ENCODE measurements around the gene FAM3A.

Gene FAM3A

DNA sequence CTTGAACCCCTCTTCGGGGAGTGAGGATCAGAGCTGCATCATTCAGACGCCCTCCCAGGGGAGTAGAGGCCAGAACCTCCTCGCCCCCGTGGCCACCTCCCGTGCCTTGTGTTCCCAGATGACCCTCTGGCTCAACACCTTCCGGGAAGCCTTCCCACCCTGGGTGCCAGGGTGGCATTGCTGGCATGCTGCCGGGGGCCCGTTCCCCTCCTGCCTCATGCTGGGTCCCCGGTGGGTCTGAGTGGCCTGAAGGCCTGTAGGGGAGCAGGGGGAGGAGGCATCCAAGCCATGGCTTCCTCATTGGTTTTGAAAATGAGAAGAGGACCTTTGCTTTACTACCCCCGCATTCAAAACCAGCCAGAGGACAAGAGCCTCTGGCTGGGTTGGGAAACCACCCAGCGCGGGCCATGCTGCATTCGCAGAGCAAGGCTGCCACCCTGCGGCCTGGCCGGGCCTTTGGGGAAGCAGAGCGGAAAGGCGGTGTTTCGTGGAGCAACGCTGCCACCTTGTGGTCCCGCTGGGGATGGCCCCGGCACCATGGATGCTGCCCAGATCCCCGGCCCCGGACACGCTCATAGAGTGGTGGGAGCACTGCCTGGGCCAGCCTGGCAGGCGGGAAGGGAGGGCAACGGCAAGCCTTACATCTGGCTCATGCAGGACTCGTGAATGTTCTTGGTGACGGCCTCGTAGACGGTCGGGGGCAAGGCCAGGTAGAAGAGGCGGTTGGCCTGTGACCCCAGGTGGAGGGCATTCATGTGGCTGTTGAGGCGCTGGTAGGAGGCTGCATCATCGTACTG lies 18.7 kb upstream of the FAM3A start:
- in situ Hi-C loops (cut with MboI; ENCODE audit: low sequenced_read_pairs), result no loop called here

DNA sequence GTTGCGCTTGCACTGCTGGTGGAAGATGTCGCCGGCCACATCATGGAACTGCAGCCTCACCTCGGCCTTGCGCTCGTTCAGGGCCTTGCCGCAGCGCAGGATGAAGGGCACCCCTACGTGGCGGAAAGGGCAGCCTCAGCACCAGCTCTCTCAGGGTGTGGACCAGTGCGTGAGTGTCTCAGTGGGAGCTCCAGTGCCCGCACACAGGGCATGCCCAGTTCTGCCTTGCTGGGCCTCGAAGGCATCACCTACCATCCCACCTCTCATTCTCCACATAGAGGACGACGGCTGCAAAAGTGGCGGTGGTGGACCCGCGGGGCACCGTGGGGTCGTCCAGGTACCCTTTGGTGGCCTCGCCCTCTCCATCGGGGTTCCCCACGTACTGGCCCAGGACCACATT lies 16.7 kb upstream of the FAM3A start:
- in situ Hi-C loops (cut with MboI; ENCODE audit: low sequenced_read_pairs), result no loop called here

DNA sequence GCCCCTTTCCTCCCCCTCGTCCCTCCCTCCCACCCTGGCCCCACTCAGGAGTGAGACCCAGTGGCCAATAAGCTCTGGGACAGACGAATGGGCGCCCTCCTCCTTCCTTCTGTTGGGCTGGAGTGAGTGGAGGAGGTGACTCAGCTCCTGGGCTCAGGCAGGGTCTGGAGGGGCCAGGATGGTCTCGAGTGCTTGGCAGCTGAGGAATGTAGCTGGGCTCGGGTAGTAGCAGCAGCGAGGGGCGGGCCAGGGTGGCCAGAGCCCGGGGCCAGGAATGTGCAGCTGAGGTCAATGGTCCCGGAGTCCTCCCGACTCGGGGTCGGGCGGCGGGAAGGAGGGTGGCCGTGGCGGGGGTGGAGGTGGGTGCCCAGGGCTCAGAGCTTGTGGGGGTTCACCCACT lies 15.6 kb upstream of the FAM3A start:
- in situ Hi-C loops (cut with MboI; ENCODE audit: low sequenced_read_pairs), result no loop called here

DNA sequence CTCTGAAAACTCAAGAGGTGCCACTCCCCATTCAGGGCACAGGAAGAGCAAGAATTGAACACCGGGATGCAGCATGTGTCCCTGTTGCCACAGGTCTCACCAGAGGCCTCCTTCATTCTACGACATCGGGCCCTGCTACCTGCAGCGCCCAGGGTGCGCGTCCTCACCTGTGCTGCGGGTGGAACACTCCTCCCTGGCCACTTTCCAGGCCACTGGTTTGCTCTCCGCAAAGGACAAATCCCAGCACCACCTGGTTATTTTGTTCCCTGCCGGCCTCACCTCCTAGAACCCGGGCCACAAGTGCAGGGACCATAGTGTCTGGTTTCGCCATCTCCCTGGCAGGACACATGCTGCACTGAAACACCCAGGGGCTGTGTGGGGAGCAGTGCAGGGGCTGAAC lies 14.3 kb upstream of the FAM3A start:
- in situ Hi-C loops (cut with MboI; ENCODE audit: low sequenced_read_pairs), result no loop called here

DNA sequence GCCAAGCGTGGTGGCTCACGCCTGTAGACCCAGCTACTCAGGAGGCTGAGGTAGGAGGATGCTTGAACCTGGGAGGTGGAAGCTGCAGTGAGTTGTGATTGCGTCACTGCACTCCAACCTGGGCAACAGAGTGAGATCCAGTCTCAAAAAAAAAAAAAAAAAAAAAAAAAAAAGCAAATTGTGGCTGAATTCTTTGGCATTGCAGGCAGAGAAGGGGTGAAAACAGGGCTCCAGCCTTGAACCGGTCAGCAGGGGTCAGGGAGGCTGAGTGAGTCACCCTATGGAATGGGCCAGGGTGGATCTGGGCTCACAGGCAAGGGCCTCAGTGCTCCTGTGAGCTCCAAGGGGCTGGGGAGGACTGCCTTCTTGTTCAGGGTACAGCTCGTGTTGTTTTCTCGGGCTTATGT lies 13.2 kb upstream of the FAM3A start:
- in situ Hi-C loops (cut with MboI; ENCODE audit: low sequenced_read_pairs), result no loop called here

DNA sequence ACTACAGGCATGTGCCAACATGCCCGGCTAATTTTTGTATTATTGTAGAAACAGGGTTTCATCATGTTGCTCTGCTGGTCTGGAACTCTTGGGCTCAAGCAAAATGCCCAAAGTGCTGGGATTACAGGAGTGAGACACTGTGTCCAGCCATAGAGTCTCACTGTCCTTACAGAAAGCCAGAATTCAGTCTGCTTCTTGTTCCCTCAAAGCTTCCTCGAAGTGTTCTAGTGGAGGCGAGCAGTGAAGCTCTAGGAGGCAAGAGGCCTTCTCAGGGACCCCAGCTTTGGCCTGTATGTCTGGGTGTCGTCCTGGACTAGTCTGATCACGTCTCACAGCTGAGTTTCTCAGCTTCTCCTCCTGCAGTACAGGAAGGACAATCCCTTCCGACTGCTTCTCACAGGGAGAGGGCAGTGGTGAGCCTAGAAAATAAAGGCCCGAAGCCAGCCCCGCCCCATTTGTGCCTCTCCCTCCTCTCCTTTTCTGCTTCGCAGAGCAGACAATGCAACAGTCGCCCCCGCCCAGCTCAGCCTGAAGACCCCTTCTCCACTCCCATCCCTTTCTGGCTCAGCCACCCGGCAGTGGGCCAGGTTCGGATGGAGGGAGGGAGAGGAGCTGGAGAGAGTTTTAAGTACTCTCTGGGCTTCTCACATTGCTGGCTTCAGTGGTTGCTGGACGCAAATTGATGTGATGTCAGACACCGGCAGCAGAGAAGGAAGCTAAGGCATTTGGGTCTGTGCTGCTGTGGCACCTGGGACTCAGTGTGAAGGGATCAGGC lies 11.1 kb upstream of the FAM3A start:
- in situ Hi-C loops (cut with MboI; ENCODE audit: low sequenced_read_pairs), result no loop called here

DNA sequence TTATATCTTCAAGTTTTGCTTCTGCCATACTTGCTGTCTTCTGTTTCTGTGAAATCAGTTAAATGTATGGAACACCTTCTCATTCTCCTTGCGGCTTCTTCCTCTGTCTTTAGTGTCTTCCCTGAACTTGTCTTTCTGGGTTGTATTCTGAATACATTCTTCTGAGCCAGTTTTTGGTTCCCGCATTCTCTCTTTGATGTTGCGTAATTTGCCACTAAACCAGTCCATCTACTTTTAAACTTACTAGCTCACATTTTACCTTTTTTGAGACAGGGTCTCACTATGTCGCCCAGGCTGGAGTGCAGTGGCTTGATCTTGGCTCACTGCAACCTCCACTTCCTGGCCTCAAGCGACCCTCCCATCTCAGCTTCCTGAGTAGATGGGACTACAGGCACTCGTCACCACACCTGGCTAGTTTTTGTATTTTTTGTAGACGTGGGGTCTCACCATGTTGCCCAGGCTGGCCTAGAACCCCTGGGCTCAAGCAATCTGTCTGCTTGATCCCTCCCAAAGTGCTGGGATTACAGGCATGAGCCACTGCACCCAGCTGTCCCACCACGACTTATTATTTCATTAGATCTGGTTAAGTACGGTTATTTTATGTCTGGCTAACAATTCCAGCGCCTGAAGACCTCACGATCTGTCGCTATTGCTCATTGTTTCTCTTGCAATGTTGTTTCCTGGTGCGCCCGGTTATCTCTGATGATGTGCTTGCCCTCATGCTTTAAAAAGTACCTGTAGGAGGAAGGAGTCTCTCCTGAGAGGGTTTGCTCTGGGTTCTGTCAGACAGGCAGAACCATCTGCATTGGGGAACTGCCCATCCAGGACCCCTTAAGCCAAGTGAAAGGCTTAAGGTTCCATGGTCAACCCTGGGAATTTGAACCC lies 9.8 kb upstream of the FAM3A start:
- in situ Hi-C loops (cut with MboI; ENCODE audit: low sequenced_read_pairs), result no loop called here

DNA sequence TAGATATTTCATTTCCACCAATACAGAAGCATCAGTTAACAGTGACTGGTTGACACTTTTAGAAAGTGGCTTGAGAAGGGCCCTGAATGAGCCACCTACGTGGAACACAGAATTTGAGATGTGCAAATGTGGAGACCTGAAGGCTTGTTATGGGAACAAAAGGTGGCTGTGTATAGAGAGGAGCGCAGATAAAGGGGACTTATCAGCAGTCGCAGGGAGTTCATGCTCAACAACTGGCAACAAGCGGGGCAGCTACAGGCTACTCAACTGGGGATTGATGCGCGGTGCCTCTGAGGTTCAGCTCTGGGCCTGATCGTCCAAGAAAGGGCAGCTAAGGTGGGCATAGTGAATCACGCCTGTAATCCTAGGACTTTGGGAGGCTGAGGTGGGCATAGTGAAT lies 3.4 kb upstream of the FAM3A start:
- in situ Hi-C loops (cut with MboI; ENCODE audit: low sequenced_read_pairs), result no loop called here

DNA sequence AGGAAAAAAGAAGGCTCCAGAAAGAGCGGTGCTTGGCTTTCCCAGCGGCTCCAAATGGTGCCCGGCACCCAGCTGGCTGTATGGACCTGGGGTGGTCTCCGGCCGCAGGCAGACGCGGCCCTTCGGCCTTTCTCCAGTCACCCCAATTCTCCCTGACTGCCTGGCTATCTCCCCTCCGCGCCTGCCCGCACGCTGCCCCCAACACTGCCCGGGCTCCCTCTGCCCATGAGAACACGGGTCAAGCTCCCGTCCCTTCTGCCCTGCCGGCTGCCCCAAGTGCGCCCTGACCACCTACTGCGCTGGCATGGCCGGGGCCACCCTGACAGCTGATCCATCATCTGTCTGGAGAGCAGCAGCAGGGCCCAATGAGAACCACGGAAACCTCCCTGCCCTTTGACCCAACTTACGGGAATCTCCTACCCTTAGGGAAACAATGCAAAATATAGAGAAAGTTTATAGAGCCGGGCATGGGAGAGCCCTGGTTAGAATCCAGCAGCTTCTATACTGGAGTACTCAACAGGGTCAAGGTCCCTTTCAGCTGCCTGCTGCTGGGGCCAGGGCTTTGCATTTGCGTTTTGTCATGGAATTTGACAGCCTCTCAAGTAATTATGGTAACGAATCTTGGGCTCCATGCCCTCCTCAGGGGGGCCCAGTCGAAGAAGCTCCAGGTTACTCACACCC lies 1.2 kb upstream of the FAM3A start:
- in situ Hi-C loops (cut with MboI; ENCODE audit: low sequenced_read_pairs), result no loop called here

DNA sequence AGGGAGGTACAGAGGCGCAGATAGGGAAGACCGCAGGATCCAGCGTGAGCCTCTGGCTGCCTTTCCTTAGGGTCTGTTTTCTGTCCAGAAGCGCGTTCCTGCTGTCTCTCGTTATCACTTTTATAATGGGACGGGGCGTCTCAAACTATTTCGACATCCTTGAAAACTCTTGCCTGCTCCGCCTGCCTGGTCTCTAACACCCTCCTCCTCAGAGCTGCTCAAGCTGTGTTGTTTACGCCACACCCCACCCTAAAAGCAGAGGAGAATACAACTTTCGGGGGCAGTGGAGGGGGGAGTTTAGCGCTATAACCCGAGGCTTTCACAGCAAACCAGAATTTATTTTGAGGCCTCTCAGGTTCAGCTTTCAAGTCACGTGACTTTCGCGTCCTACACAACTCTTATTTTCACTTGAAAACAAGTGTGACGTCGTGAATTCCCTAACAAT lies 646 bp upstream of the FAM3A start:
- in situ Hi-C loops (cut with MboI; ENCODE audit: low sequenced_read_pairs), result no loop called here

DNA sequence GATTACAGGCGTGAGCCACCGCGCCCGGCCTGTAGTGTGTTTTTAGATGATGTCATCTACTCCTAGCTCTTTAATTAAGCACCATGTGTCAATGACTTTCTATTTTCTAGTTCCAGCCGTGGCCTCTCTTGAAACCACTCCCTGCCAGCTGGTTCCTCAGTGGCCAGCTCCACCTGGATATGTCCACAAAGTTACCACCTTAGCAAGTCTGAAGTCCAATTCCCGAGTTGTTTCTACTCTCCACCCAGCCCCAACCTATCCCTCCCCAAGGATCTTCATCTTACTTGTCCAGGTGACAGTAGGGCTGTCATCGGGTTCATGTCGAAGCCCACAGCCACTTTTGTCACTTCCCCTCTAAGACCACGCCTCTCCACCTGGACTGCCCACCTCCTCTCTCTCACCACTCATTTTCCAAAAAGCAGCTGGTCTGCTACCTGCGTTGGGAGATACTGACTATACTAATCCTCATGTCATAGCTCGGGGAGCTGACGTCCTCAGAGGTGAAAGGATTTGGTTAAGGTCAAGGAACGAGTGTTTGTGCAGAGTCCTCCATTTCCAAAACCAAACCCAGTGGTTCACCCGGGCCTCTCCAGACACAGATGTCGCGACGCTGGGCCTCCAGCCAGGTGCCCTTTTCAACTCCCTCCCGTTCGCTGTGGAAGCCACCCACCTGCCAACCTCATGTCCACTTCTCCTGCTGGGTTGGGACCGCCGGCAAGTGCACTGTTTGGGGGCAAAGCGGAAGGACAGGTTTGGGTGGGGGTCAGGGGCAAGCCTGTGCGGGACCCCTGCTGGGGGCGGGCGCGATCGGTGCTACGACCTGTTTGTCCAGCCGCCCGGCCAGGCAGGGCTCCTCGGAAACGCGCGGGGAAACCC lies 704 bp downstream of the FAM3A start:
- in situ Hi-C loops (cut with MboI; ENCODE audit: low sequenced_read_pairs), result no loop called here

DNA sequence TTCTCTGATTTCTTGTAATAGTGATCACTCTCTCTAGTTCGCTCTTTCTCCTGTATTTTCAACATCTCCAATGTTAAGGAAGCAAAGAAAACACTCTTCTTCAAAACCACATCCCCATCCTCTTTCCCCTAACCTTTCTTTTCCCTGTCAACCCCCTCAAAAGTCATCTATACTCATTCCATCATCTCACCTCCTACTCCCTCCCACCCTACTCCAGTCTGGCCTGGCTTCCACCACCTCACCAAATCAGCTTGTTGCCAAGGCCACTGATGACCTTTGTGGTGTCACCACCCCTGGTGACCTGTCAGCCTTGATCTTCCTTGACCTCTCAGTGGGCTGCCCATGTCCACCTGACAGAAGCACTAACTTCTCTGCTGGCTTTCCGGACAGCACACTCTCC lies 2.3 kb downstream of the FAM3A start:
- in situ Hi-C loops (cut with MboI; ENCODE audit: low sequenced_read_pairs), result no loop called here

DNA sequence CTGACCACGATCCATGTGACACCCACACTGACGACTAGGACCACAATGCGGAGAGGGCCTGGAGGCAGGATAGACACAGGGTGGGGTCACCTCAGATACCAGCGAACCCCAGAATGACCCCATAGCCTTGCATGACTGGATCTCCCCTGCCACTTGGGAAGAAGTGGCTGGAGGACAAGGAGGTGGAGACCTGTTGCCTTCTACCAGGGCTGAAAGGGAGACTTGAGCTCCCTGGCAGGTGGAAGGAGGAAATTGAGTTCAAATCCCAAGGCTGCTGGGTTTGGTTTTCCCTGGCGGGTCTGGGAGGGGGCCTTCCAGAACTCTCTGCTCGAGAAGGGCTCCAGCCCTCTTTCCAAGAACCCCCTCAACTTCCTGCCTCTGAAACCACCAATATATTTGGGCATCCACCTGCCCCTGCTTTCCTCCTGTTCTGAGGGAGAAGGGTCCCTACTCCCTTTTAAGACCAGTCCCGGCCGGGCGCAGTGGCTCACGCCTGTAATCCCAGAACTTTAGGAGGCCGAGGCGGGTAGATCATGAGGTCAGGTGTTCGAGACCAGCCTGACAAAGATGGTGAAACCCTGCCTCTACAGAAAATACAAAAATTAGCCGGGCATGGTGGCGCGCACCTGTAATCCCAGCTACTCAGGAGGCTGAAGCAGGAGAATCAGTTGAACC lies 3.0 kb downstream of the FAM3A start:
- in situ Hi-C loops (cut with MboI; ENCODE audit: low sequenced_read_pairs), result no loop called here

DNA sequence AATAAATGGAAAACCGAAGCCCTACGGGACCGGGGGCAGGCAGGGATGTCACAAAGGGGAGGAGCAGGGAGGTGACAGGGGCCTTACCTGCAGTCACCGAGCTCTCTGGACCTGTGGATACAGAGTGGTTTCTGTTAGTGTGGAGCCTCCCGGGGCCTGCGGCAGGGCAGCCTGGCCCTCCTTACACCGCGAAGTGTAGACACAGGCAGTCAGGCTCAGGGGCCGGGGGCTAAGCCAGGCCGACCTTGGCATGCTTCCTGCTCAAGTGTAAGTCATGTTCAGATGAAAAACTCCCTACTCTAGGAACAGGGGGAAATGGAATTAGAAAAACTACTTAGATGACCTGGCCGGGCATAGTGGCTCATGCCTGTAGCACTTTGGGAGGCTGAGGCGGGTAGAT lies 4.3 kb downstream of the FAM3A start:
- in situ Hi-C loops (cut with MboI; ENCODE audit: low sequenced_read_pairs), result no loop called here

DNA sequence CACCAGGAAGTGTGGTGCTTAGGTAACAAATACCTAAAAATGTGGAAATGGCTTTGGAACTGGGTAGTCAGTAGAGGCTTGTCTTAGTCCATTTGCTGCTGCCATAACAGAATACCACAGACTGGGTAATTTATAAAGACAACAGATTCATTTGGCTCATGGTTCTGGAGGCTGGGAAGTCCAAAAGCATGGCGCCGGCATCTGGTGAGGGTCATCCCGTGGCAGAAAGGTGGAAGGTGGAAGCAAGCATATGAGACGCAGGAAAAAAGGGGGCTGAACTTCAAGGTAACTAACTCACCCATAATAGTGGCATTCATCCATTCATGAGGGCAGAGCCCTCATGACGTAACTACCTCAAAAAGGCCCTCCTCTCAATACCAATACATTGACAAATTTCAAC lies 6.6 kb downstream of the FAM3A start:
- in situ Hi-C loops (cut with MboI; ENCODE audit: low sequenced_read_pairs), result no loop called here

DNA sequence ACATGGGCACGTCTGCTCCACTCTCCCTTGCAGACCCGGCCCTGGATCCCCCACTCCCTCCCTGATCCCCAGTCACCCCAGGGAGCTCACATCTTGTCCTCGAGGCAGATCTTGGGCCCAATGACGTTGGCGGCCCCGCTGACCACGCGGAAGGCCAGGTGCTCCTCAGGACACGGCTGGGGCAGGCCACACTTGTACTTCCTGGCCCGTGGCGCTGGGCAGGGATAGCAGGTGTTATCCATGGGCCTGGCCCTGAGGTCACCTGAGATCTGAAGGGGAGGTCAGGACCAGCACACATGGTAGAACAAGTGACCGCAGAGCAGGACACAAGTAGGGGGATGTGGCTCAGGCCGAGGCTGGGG lies 7.7 kb downstream of the FAM3A start:
- in situ Hi-C loops (cut with MboI; ENCODE audit: low sequenced_read_pairs), result no loop called here

DNA sequence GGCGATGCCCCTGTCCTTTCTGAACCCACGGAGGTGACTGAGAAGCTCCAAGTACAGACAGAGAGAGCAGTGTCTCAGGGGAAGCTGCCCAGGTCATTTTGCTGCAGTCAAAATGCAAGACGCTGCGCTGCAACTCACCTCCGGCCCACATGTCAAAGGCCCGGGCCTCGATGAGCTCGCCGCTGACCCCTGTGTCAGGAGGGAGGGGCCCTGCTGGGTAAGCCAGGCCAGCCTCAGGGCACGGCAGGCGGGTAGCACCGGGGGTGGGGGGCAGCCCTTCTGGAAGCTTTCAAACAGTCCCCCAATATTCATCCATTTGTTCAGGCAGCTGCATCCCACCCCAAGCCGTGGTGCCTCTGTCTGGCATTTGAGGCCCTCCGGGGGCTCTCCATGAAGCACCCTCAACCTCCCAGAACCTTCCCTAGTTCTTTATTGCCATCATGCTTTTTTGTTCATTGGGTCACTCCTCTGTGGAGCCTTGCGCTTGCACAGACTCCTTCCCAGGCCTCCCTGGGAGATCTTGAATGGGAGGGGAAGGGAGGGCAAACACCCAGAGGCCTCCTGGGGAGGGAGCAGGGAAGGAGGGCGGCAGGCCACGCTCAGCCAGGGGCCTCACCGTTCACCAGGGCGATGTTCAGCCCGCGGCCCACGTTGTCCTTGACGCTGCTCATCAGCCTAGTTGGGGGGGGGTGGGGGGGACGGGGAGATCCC lies 8.2 kb downstream of the FAM3A start:
- in situ Hi-C loops (cut with MboI; ENCODE audit: low sequenced_read_pairs), result no loop called here

DNA sequence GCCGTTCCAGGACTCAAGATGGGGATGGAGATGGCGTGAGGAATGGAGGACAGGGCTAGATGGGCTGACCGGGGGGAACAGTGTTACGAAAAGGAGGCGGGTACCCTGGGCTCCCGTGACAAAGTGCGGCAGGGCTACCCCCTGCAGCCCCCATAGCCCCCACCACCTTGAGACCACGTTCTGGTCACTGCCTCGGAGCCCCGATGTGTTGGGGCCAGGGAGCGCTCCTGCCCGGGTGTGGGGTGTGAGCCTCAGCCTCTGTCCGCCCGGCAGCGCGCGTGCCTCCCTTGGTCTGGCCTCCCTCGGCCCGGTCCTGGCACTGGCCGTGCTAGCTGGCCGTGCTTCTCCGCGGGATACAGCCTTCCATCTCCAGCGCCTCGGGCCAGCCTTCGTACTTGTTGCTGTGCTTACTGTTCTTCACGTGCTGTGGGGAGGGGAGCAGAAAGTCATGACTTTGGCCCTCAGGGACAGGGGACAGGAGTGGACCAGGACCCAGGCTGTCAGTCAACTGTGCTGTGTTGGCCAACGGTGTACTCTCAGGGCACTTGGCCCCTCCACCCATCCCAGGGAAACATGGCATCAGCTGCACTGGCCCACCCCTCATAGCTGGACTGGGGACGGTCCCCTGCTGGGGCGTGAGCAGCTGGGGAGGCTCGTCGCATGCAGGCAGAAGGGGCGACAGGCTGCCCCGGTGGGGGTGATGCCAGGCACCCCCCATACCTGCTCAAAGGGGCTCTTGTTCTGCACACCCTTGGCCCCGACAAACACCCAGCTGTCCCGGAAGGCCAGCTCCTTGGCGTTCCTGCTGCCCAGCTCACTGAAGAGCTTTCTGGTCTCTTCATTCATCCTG lies 9.3 kb downstream of the FAM3A start:
- in situ Hi-C loops (cut with MboI; ENCODE audit: low sequenced_read_pairs), result no loop called here

Measured in hTERT RPE-1 (cell line).